HG02973 (cell line): Measurements from ENCODE around the gene CPT1A.

Experiments
- ATAC-seq: cut with Tn5 transposase; IDR thresholded peaks from one replicate; pipeline ENCODE4 v1.9.1; 2021; ENCODE audit warnings: moderate library complexity; ENCODE audit not compliant: unreplicated experiment

CPT1A gene

GRCh38 chr11:68715456-68716122, 126.1 kb downstream of the CPT1A start:
- ATAC-seq, result no peak

DNA sequence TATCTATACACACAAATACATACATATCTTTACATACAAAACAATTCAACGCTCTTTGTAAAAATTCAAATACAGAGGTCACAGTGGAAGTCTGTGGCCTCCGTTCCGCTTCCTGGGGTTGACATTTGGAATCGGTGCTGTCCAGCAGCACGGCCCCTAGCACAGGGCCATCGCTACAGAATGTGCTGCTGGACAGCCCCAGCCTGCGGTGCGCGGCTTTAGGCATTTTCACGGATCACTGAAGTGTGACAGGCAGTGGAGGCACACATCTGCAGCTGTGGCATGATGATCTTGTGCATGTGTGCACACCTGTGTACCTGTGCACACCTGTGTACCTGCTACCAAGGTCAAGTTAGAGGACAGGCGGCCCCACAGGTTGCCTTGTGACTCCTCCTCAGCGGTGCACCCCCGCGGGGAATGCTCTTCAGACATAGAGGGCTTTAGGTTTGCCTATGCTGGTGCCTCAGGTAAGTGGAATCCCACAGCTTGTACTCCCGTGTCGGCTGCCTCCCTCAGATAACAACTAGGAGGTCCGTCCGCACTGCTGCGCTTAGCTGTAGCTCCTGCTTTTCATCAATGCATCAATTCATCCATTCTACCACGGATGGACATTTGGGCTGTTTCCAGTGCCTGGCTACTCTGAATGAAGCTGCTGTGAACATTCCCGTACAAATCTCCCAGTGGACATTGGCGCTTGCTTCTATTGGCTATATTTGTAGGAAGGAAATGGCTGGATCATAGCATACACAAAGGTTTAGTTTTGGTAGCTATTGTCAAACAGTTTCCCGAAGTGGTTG, 127.5 kb downstream of the CPT1A start:
- ATAC-seq, result no peak

DNA sequence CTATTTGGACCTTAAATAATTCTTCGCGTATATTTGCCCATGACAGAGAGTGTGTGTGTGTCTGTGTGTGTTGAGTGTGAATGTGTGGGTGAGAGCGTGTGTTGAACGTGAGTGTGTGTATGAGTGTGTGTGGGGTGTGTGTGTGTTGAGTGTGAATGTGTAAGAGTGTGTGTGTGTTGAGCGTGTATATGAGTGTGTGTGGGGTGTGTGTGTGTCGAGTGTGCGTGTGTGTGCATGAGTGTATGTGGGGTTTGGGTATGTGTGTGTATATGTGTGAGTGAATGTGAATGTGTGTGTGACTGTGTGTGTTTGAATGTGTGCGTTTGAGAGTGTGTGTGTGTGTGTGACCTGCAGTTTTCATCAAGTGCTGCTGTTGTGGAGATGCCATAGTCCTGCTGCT, 130.6 kb downstream of the CPT1A start:
- no peak for ATAC-seq

GRCh38 chr11:68710409-68710808, 131.3 kb downstream of the CPT1A start:
- ATAC-seq, result no peak

- no peak for ATAC-seq
These were observed 132.7 kb downstream of the CPT1A start for GRCh38 chr11:68709062-68709461.

GRCh38 chr11:68707527-68707926, 134.2 kb downstream of the CPT1A start:
- no peak for ATAC-seq

DNA sequence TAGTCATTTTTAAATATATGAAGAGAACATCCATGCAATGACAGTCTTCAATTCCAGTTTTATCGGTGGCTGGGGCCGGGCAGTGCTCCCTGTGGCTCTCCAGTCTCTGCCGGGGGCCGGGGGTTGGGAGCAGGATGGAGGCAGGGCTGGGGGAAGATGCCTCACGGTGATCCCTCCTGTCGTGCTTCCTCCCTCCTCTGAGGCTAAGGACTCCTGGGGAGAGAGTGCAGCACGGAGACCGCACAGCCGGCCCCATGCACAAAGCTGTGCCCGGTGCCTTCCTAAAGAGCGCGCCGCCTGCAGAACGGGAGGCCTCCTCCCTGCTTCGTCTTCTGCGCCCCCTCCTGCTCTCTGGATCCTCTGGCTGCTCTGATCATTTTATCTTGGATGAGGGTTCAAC, 136.8 kb downstream of the CPT1A start:
- ATAC-seq, result no peak
